ENCODE results near the gene CAMKK2.
"Not testable (repeated sequence)": the region's sequence is repeated elsewhere in the genome, so short reads cannot be mapped to it uniquely, and the experiment has no call there.

Gene CAMKK2

DNA sequence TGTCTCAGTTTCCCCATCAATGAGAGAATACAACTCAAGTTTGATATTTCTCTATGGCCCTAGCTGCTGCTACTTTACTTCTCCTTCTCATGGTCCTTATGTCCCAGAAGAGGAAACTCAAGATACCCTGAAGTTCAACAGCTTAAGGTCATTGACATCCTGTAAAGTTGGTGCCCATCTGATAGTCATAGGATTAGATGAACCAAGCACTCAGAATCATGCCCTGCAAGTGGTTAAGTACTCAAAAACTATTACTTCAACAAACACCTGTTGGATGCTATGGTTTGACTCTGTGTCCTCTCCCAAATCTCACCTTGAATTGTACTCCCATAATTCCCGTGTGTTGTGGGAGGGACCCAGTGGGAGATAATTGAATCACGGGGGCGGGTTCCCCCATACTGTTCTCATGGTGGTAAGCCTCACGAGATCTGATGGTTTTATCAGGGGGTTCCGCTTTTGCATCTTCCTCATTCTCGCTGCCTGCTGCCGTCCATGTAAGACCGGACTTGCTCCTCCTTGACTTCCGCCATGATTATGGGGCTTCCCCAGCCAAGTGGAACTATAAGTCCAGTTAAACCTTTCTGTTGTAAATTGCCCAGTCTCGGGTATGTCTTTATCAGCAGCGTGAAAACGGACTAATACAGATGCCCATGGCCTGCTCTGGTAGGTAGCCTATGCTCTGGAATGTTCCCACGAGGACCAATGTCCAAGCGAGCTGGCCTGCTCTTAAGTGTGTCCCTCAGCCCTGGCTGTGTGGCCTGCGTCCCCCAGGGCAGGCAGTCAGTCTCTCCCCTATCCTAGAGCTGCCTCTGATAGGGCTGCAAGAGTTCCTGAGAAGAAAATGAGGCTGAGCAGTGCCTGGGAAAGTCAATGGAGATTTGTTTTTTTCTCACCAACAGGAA, 18.1 kb downstream of the CAMKK2 start:
- DNase-seq, result no peak

DNA sequence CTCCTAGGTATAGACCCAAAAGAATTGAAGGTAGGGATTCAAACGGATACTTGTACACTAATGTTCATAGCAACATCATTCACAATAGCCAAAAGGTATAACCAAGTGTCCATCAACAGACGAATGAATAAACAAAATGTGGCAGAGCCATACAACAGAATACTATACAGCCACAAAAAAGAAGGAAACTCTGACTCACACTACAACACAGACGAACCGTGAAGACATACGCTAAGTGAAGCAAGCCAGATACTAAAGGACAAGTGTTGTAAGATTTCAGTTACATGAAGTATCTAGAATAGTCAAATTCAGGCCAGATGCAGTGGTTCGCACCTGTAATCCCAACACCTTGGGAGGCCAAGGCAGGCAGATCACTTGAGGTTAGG, 19.1 kb downstream of the CAMKK2 start:
- no peak for DNase-seq

DNA sequence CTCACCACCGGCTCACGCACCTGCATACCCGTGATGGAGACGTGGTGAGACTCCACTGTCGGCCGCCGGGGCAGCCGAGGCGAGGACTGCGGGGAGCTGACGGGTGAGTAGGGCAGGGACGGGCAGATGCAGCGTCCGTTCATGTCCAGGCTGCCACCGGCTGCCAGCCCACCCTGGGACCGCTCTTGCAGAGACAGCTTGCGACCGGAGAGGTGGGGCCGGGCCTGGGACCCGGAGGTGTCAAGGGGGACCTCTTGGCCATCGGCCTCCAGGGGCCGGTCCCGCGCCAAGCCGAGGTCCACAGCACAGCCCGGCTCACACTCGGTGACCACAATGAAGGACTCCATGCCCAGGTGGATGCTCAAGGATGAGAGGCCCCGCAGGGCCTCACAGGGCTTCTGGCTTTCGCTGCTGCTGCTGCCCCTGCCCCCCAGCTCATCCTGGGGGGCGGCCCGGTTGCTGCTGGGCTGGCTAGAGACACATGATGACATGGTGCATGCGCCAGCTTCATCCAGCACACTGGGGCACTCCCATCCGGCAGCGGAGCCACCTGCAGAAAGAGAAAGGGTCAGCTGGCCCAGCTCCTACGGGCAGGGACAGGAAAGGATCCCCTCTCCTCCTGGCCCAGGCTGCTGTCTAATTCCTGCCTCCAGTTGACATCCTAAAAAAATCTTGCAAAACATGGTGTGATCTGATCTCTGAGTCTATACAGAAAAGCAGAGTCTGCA, 22.3 kb downstream of the CAMKK2 start:
- no peak for DNase-seq

DNA sequence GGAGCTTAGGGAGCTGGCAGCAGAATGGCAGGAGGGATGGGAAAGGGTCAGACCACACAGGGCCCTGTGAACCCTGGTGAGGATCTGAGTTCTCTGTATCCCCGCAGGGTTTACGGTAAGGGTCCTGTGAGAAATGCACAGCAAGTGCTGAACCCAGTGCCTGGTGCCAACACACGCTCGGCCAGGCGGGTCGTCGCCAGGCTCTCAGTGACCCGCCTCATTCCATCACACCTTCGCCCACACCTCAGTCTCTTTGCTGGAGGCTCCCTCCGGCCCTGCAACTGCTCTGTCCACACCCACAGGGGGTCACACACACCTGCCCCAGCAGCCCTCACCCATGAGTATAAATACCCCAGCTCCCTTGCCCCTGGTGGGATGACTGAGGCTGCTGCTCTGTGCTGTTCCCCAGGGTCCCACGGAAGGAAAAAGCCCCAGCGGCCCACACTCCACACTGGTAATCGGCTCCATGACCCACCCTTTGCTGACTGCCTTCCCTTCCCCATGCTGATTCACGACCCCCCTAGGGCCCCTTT, 23.1 kb downstream of the CAMKK2 start:
- DNase-seq, result no peak

DNA sequence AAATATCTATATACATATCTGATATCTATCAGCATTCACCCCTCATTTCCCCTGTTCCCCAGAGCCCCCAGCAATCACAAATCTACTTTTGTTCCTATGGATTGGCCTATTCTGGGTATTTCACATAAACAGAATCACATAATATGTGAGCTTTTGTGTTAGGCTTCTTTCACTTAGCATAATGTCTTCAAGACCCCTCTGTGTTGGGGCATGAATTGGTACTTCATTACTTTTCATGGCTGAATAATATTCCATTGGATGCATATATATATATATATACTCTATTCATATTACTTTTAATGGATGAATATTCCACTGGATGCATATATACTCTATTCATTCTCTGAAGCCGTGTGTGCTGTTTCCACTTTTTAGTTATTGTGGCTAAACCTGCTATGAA, 28.7 kb downstream of the CAMKK2 start:
- DNase-seq, result no peak

DNA sequence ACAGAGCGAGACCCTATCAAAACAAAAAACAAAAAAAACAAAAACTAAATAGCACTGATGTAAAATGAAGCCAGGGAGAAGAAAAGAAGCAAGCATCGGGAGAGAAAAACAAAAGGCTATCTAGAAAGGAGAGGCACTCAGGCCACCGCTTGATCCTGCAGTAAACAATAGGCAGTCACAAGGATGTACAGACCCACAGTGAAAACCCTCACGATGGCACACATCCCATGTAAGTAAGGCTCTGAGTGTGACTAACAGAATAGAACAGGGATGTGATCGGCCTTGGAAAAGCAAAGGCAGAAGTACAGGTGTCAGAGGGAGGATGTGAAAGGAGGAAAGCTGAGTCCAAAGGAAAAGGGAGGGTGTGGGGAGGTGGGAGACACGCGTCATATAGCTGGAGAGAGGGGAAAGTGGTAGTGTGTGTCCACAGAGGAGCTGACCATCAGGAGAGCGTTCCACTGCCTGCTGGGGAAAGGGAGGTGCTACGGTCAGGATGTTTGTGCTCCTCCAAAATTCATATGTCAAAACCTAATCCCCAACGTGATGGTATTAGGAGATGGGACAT, 31.5 kb downstream of the CAMKK2 start:
- no peak for DNase-seq

DNA sequence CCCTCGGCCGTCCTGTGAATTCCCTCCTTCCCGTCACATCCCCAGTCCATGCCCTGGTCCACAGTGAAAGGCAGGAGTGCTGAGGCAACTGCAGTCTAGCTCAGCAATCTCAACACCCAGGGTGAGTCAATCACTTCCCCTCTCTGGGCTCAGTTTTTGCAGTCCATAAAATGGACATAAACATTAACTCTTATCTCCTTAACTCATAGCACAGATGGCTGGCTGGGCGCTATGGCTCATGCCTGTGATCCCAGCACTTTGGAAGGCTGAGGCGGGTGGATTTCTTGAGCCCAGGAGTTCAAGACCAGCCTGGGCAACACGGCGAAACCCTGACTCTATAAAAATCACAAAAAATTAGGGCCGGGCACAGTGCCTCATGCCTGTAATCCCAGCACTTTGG, 32.4 kb downstream of the CAMKK2 start:
- no peak for DNase-seq

DNA sequence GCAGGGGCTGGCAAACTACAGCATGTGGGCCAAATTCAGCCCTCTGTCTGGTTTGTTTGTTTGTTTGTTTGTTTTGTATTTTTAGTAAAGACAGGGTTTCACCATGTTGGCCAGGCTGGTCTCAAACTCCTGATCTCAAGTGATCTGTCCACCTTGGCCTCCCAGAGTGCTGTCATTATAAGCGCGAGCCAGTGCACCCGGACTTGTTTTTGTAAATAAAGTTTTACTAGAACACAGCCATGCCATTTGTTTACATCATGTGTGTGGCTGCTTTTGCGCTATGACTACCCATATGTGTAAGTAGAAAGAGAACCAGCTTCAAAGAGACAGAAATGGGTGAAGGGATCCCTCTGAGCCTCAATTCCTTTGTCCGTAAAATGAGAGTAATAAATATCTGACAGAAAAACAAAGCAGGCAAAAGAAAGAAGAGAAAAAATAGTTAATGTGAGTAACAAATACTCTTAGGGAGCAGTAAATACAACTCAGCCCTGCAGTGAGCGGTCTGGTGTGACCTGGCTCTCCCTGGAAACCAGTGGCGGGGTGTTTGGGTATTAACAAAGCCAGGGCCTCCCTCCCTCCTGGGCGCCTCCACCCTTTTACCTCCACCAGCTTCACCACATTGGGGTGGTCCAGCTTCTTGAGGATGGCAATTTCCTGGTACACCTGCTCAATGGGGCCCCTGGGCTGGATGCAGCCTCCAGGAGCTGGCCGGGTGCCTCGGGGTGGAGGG, 33.1 kb downstream of the CAMKK2 start:
- no peak for DNase-seq

DNA sequence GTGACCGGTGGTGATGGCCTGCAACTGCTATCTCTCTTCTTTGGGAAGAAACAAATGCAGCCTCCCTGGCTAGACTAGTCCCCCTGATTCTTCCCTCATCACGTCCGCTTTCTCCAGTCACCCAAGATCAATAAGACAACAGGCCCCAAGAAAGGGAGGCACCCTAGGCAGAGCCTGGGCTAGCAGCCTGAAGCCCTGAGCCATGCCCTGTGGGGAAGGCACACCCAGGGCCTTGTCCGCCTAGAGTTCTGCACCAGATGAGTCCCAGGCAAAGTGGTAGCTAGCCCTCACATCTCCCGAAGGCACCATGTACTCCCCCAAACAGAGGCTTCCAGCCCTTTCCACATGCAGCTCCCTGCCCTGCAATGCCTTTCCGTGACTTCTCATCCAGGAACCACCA, 35.1 kb downstream of the CAMKK2 start:
- DNase-seq, result no peak

DNA sequence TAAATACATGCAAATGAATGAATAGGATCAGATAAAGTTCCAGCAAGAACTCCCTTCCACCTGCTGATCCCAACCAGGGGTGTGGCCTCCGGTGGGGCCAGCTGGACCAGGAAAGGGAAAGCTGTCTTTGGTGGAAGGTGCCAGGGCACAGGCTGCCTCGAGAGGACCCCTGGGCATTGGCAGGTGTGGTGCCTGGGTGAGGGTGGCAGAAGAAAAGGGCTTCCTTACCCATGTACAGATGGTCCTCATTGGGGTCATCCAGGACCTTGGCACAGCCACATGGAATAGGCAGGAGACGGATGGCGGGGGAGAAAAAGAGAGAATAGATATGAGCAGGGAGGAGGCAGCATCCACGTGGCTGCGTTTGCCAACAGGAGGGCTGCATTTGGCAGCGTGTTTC, 36.4 kb downstream of the CAMKK2 start:
- no peak for DNase-seq

DNA sequence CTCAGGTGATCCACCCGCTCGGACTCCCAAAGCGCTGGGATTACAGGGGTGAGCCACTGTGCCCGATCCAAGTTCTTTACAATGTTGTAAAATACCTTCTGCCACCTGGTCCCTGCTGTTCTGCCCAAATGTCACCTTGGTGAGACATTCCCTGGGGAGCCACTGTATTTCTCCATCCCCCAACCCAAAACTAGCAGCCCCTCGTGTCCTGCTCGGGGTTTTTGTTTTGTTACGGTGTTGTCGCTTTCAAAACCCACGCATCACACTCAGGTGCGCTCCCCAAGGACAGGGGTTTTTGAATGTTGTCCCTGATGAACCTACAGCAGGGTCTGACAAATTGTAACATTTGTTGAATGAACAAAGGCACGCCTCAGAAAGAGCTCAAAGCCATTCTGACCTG, 37.4 kb downstream of the CAMKK2 start:
- DNase-seq, result no peak

DNA sequence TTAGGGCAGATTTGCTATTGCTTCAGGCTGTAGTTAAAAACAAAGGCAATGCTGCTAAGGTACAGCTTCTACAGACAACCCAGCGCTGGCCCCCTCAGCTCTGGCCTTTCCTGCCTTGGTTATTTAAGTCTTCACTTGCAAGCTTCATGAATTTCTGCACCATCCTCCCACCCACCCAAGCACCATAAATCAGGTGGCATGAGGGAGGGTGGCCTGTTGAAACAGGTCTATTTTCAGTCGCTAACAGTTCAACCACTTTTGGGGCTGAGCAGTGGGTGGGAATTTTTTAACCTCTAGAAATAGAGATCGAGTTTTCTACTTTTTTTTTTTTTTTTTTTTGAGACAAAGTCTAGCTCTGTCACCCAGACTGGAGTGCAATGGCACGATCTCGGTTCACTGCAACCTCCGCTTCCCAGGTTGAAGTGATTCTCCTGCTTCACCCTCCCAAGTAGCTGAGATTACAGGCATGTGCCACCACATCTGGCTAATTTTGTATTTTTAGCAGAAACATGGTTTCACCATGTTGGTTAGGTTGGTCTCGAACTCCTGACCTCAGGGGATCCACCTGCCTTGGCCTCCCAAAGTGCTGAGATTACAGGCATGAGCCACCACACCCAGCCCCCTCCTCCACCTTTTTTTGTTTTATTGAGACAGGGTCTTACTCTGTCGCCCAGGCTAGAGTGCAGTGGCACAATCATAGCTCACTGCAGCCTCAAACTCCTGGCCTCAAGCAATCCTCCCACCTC, 38.6 kb downstream of the CAMKK2 start:
- DNase-seq, result not testable (repeated sequence)

DNA sequence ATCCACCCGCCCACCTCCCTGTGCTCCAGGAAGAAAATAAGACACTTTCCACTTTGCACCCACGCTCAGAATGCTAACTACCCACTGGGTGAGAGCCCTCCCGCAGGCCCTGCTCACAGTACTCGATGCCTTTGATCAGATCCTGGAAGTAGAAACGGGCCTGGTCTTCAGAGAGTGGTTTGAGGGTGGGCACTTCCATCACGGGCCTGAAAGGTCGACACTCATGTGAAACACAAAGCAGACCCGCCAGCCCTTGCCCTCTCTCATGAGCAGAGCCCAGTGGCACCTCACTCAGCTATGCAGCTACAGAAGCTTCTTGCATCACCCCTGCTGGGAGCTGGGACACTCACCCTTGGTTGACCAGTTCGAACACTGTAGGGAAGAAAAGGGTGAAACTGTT, 41.1 kb downstream of the CAMKK2 start:
- DNase-seq, result no peak

DNA sequence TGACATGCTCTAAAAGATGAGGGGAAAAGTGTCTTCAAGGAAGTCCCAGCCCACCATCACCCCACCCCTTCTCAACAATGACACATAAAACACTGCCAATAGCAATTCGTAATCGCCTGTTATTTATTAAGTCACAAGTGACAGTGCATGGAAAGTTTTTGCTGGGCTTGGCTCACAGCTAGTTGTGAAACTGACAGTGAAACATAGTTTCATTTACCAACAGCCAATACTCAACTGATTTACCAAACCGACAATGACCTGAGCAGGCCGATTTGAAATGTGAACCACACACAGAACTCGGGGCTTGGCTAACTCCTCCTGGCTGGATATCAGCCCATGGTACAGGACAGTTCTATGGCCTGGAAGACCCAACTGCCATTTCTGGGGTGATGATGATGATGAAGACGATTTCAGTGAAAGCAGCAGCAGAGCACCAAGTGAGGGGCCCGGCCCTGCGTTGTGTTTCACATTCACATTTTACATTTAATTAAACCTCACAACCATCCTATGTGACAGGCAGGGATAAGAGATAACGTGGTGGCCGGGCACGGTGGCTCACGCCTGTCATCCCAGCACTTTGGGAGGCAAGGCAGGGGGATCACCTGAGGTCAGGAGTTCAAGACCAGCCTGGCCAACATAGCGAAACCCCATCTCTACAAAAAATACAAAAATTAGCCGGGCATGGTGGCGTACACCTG, 42.7 kb downstream of the CAMKK2 start:
- DNase-seq, result no peak

DNA sequence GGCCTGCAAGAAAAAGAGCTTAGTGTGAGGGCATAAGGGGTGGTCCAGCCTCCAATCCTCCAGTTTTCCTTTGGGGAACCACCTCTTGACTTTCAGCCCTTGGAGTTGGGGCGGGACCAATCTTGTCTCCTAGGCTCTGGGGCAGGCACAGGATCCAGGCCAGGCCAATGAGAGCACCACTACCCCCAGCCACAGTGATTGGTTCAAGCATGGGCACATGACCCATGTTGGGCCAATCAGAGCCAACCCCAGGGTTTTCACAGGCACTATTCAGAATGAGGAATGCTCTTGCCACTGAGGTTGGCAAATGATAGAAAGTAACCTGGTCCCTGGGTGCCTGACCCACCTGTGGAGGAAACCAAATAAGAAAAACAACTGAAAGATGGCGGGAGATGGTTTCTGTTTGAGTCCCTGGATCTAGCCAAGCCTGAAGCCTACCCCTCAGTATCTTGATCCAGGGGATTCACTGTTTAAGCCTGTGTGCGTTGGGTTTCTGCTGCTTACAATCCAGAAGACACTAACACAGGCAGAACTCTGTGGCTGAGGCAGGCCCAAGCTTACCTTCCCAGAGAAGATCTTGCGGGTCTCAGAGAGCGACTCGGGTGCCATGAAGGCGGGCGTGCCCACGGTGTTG, 43.7 kb downstream of the CAMKK2 start:
- DNase-seq, result no peak

DNA sequence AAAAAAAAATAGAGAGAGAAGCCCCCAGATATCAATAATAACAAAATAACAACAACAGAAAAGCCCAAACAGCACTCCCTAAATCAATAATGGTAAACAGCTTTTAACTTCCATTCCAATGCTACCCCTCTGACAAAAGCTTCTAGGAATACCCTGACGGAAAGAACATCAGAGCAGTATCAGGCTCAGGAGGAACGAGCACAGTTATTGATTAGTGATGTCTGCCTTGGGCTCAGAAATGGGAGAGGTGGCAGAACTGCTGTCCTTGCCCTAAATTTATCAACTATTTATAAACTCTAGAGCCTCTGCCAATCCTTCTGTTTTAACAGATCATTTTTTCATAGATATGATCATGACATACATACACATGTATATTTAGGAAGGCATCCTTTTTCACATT, 44.7 kb downstream of the CAMKK2 start:
- no peak for DNase-seq

DNA sequence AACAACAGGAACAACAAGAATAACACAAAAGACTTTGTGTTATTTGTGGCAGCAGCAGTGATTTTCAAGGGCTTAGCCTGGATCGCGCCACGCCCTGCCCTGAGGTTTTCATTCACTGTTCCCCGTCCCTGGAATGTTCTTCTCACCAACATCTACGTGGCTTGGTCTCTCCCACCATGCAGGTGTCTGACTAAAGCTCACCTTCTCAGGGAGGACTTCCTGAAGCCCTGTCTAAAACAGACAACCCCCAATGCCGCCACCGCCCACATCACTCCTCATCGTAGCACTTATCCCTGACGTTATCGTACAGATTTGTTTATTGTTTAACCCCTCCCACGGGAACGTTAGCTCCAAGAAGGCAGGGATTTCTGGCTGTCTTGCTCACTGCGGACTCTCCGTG, 46.1 kb downstream of the CAMKK2 start:
- no peak for DNase-seq

DNA sequence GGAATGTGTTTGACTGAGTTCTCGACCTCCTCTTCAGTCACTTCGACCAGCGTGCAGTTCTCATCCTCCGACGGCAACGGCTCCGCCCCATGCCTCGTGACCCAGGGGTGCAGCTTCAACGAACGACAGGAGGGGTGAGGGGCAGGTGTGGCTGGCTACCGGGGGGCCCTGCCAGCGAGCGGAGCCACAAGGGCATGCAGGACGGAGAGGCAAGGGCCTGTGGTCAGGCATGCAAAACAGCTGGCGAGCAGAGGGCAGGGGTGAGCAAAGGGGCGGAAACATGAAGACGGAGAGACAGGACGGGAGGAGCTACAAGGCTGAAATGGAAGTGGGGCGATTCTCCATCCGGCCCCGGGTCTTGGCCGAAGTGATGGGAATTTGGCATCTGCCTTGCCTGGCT, 47.9 kb downstream of the CAMKK2 start:
- DNase-seq, result no peak

DNA sequence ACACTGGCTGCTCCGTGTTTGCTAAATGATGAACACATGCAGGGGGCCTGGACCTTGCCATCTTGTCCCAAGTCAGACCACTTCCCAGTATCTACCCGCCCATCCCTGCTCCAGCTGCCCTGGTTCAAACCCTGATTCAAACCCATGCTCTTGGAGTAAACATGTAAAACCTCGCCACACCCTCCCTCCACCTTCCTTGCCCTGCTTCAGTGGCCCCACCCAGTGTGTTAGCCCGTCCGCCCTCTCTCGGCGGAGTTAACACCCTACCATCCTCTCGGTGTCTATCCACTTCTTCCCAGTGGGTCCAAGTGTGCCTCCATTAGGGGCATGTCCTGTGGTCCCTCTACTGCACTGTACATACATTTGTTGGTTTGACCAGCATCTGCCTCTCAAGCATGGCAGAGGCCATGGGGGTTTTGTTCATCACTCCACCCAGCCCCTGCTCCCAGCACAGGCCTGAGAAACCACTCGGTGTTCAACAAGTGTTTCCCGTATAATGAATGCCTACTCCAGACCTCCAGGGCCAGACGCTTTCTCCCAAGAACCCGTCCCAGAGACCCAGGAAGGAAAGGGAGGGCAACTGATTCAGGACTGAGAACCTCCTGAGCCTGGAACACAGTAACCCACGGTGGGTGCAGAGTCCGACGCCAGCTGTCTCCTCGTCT, 49.5 kb downstream of the CAMKK2 start:
- no peak for DNase-seq

DNA sequence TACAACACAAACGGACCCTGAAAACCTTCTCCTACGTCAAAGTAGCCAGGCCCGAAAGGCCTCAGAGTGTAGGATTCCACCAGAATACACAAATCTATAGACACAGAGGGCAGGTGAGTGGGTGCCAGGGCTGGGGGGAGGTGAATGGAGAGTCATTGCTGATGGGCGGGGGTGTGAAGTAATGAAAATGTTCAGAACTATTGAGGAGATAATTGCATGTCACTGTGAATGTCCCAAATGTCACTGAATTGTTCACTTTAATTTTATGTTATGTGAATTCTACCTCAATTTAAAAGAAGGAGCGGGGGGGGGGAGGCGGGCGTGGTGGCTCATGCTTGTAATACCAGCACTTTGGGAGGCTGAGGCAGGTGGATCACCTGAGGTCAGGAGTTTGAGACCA, 50.6 kb downstream of the CAMKK2 start:
- DNase-seq, result no peak

DNA sequence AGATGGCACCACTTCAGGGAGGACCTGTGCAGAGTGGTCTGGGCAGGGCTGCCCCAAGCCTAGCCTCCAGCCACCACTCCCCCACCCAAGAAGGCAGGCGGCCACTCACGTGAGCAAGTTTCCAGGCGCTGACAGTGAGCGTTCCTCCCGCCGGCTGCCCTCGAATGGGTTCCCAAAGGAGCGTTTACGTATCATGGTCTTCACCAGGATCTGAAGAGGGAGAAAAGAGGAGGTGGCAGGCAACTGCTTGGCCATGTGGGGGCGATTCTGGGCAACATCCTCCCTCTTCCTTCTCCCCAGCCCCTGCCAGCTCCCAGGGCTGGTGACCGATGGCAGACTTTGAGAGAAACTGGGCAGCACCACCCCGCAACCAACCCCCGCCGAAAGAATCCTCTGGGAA, 51.5 kb downstream of the CAMKK2 start:
- no peak for DNase-seq

All from EL (cell line).